Forelimb muscle (tissue), 1 donor: ENCODE measurements around the gene OR8G1. TPM values are rescaled to one million over a fixed set of nuclear protein-coding genes. Genes with fewer than 3 reads are reported as not detected.

Source experiments
- DNase-seq: peaks from one replicate; pipeline ENCODE4 v3.0.0-alpha.2; 2013; ENCODE audit warnings: low read depth
- polyA plus RNA-seq: library from polyadenylated mRNA; unstranded; fragments of 120-200 nt; gene quantifications from one replicate; pipeline ENCODE4 v1.2.1, GENCODE V29; 2013; ENCODE audit not compliant: insufficient read length

OR8G1 gene
- polyA plus RNA-seq: not detected

- DNase-seq: no peak
These were observed at the start of gene OR8G1 for GRCh38 chr11:124240621-124241397. Gene OR8G1 (plus strand): TSS chr11:124241095. CDS start chr11:124249676, 8,581 bp downstream.

- DNase-seq: no peak
These were observed 47.5 kb upstream of the OR8G1 start for GRCh38 chr11:124193221-124194010.

GRCh38 chr11:124194293-124195188 lies 46.4 kb upstream of the OR8G1 start:
- DNase-seq: no peak

DNA sequence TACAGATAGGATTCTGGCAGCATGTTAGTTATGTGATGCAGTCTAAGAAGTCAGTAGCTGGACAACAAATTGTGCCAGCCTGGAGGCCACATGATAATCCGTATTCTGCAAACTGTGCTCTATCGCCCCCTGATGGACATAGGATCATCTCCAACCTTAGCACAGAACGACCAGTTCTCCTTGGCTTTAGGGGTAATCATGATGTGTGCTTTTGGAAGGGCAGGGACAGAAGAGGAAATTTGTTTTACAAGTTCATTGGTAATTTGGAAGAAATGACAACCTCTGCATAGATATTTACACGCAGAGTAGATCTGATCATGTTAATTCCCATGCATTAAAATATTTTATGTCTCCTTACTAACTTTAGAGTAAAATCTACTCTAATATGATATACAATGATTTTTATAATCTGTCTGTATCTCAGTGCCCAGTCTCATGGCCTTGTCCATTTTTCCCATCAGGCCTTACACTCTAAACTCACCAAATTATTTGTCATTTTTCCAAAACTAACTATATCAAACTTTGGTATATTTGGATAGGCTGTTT lies 45.6 kb upstream of the OR8G1 start:
- no peak for DNase-seq

DNA sequence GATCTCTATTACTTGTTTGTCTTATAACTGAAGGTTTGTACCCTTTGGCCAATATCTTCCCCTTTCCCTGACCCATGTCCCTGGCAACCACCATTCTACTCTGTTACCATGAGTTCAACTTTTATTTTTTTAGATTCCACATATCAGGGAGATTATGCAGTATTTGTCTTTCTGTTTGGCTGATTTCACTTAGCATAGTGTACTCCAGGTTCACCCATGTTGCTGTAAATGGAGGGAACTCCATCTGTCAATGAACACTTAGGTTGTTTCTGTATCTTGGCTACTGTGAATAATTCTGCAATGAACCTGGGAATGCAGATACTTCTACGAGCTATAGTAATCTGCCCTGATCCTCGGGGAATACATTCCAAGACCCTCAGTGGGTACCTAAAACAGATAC lies 42.9 kb upstream of the OR8G1 start:
- DNase-seq: no peak

DNA sequence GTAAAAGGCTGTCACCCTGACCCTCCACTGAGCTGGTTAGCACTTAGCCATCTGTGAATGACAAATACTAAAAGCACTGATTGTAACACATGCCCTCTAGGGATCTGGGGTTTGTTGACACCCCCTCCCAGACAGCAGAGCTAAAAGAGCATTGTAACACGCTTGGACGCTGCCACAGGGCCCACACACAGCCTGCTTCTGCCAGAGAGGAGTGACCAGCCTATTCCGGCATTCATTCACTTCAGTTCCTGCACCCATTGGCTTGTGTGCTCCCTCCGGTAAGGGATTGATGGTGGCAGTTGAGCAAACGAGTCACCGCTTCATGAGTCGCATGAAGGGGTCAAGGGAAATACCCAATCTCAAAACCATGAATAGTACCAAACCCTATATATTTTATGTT lies 42.0 kb upstream of the OR8G1 start:
- DNase-seq: no peak

- no peak for DNase-seq
These were observed 41.2 kb upstream of the OR8G1 start for GRCh38 chr11:124199702-124200101.

DNA sequence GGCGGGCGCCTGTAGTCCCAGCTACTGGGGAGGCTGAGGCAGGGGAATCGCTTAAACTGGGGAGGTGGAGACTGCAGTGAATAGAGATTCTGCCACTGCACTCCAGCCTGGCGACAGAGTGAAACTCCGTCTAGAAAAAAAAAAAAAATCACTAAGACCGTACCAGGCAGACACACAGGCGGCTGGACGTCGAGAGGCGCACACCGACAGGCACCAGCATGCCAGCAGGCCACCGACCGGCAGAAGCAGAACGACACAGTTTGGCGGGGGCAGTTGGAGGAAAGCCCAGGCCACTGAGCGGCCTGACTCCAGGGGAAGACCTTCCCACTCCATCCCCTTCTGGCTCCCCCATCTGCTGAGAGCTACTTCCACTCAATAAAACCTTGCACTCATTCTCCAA lies 40.2 kb upstream of the OR8G1 start:
- DNase-seq: no peak

GRCh38 chr11:124202951-124203350 lies 37.9 kb upstream of the OR8G1 start:
- no peak for DNase-seq

DNA sequence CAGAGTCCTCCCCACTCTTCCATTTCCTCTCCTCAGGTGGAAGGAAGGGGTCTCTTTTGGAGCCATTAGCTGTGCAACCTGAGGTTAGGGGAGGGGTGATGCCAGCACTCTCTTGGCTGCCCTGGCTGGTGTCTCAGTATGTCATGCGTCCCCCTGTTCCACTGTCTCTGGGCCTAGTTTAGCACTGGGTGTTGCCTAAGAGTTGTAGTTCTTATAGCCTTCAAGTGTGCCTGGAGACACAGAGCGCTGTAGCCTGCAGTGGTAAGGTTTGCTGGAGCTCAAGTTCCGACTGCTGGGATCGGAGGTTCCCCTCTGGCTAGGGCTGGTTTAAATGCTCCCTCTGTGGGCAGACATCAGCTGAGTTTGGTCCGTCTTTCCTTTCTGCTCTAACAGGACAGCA lies 36.9 kb upstream of the OR8G1 start:
- DNase-seq: no peak

DNA sequence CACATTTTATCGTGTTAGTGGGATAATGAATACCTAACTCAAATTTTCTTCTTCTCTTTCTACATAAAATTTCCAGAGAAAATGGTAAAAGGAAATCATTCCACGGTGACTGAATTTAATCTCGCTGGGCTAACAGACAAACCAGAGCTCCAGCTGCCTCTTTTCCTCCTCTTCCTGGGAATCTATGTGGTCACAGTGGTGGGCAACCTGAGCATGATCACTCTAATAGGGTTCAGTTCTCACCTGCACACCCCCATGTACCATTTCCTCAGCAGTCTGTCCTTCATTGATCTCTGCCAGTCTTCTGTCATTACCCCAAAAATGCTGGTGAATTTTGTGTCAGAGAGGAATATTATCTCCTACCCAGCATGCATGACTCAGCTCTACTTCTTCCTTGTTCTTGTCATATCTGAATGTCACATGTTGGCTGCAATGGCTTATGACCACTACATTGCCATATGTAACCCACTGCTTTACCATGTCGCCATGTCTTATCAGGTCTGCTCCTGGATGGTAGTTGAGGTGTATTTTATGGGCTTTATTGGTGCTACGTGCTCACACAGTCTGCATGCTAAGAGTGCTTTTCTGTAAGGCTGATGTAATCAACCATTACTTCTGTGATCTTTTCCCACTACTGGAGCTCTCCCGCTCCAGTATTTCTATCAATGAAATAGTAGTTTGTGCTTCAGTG lies 33.6 kb upstream of the OR8G1 start:
- no peak for DNase-seq

DNA sequence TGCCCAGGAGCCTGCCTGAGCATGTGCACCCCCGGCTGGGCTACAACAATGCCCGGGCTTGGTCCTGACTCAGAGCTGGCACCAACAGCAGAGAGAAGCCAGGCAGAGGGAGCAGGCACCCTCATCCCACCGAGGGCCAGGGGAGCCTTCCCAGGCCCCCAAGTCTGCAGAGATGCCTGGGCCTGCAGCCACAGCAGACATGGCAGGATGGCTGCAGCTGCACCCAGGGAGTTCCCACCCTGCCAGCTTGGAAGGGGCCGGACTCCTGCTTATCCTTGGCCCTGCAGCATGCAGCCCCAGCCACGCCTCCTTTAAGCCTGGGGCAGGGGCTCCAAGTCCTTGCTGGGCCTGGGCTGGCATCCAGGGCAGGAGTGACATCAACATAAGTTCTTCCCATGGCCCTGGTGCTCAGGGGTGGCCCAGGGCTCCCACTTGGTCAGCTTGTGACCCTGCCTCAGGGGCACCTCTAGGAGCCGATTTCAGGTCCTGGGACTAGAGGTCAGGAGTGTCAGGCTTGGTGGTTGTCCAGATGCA lies 31.0 kb upstream of the OR8G1 start:
- no peak for DNase-seq

GRCh38 chr11:124210421-124210820 lies 30.5 kb upstream of the OR8G1 start:
- no peak for DNase-seq

GRCh38 chr11:124211321-124211720 lies 29.6 kb upstream of the OR8G1 start:
- DNase-seq: no peak

DNA sequence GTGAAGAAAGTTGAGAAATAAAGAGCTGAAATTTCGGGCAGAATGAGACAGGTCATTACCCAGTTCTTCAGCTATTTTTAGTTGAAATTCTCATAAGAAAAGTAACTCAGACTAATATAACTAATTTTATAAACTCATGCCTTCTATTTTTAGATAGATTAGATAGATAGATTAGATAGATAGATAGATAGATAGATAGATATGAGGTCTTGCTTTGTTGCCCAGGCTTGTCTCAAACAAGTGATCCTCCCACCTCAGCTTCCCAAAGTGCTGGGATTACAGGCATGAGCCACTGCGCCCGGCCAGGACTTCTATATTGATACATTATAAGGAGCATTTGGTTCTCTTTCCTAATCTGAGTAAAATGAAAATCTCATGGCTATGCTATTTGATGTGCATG lies 26.9 kb upstream of the OR8G1 start:
- DNase-seq: no peak

DNA sequence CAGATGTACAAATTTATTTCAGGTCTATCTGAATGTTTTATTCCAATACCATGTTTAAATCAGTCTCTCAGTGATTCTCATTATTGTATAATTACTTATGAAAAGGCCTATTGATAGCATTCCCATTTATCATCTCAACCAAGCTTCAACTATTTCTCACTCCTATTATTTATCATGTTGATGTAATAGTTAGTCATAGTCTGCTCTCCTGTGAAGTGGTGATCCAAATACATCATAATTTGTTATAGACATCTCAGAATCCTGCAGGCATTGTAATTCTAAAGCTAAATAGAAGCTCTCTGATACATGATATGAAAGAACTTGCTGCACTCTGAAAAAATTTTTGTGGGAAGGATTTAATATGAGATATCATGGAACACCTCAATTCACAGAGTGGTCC lies 21.8 kb upstream of the OR8G1 start:
- no peak for DNase-seq

GRCh38 chr11:124222407-124222806 lies 18.5 kb upstream of the OR8G1 start:
- no peak for DNase-seq

DNA sequence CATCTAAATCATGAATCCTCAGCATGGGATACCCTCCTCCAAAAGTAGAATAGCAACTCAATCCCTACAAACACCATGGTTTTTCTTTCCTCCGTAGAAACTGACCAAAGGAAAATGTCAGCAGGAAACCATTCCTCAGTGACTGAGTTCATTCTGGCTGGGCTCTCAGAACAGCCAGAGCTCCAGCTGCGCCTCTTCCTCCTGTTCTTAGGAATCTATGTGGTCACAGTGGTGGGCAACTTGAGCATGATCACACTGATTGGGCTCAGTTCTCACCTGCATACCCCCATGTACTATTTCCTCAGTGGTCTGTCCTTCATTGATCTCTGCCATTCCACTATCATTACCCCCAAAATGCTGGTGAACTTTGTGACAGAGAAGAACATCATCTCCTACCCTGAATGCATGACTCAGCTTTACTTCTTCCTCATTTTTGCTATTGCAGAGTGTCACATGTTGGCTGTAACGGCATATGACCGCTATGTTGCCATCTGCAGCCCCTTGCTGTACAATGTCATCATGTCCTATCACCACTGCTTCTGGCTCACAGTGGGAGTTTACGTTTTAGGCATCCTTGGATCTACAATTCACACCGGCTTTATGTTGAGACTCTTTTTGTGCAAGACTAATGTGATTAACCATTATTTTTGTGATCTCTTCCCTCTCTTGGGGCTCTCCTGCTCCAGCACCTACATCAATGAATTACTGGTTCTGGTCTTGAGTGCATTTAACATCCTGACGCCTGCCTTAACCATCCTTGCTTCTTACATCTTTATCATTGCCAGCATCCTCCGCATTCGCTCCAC lies 16.1 kb upstream of the OR8G1 start:
- DNase-seq: peak; percentile 5

DNA sequence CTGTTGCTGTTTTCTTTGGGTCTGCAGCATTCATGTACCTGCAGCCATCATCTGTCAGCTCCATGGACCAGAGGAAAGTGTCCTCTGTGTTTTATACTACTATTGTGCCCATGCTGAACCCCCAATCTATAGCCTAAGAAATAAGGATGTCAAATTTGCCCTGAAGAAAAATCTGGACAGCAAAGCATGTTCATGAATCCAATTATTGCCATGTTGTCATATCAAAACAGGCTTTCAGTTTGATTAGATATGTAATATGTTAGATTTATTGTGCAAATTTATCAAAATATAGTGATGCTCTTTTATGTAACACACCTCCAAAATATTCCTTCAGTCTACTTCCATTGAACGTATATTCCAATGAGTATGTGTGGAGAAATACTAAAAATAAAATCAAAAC lies 15.4 kb upstream of the OR8G1 start:
- no peak for DNase-seq

- no peak for DNase-seq
These were observed 7.5 kb upstream of the OR8G1 start for GRCh38 chr11:124233376-124233775.
